Endothelial cell (in vitro differentiated cells): ENCODE measurements around the gene TAS1R2. TPM values are rescaled to one million over a fixed set of nuclear protein-coding genes. Genes with fewer than 3 reads are reported as not detected.
"Not testable (repeated sequence)": the region's sequence is repeated elsewhere in the genome, so short reads cannot be mapped to it uniquely, and the experiment has no call there.

Source experiments
- DNase-seq: peaks from one replicate; pipeline ENCODE4 v3.0.0; 2021; ENCODE audit warnings: low spot score
- H3K27ac Mint-ChIP-seq: one replicate; pipeline ENCODE4 v1.8.0; 2021; ENCODE audit warnings: mixed read lengths, inconsistent platforms; ENCODE audit not compliant: unreplicated experiment
- H3K27me3 Mint-ChIP-seq: one replicate; pipeline ENCODE4 v1.8.0; 2021; ENCODE audit warnings: mild to moderate bottlenecking, moderate library complexity, mixed read lengths, inconsistent platforms; ENCODE audit not compliant: unreplicated experiment
- H3K36me3 Mint-ChIP-seq: one replicate; pipeline ENCODE4 v1.8.0; 2021; ENCODE audit warnings: mild to moderate bottlenecking, low read depth, mixed read lengths, inconsistent platforms; ENCODE audit not compliant: unreplicated experiment
- H3K4me1 Mint-ChIP-seq: one replicate; pipeline ENCODE4 v1.8.0; 2021; ENCODE audit warnings: mild to moderate bottlenecking, mixed read lengths, inconsistent platforms; ENCODE audit not compliant: unreplicated experiment
- H3K4me3 Mint-ChIP-seq: one replicate; pipeline ENCODE4 v1.8.0; 2021; ENCODE audit warnings: mild to moderate bottlenecking, mixed read lengths, inconsistent platforms; ENCODE audit not compliant: unreplicated experiment
- H3K9me3 Mint-ChIP-seq: one replicate; pipeline ENCODE4 v1.8.0; 2021; ENCODE audit warnings: mixed read lengths, inconsistent platforms; ENCODE audit not compliant: unreplicated experiment
- CTCF ChIP-seq: fragments of 200-600 bp; sonication (generic); IDR thresholded peaks from one replicate; pipeline ENCODE4 v1.5.0; 2021; ENCODE audit warnings: antibody characterized with exemption; ENCODE audit not compliant: unreplicated experiment
- total RNA-seq: library from RNA; stranded (reverse); fragmentation: NEBNext Ultra II Directional; extraction: Animal tissue kit (Norgen Biotek cat#: 25700); gene quantifications from one replicate; pipeline ENCODE4 v1.2.1, GENCODE V29; 2021; ENCODE audit not compliant: unreplicated experiment

Gene TAS1R2
- total RNA-seq, 1 donor from 2014 or later, result not detected

- TF ChIP-seq CTCF, result no peak
- DNase-seq, result no peak
- Mint-ChIP-seq H3K27ac (no peak overlapping the region), H3K4me1 (peaks cover 5% of the 10 kb centered on the region), H3K36me3 (no peaks in the 10 kb centered on the region), H3K27me3 (peaks cover 1% of the 10 kb centered on the region), H3K9me3 (no peaks in the 10 kb centered on the region), H3K4me3 (no peak overlapping the region)
Measured at GRCh38 chr1:18840145-18840544, 19.3 kb downstream of the TAS1R2 start.

GRCh38 chr1:18836654-18837053 lies 22.8 kb downstream of the TAS1R2 start:
- DNase-seq, result no peak
- Mint-ChIP-seq H3K27ac (no peak overlapping the region), H3K27me3 (peaks cover 1% of the 10 kb centered on the region), H3K4me1 (peaks cover 5% of the 10 kb centered on the region), H3K4me3 (no peak overlapping the region), H3K36me3 (no peaks in the 10 kb centered on the region), H3K9me3 (no peaks in the 10 kb centered on the region)
- TF ChIP-seq CTCF, result no peak

- H3K4me3 Mint-ChIP-seq, H3K9me3 Mint-ChIP-seq, H3K27ac Mint-ChIP-seq, H3K4me1 Mint-ChIP-seq, DNase-seq, H3K27me3 Mint-ChIP-seq, H3K36me3 Mint-ChIP-seq: not testable (repeated sequence)
Measured at GRCh38 chr1:18832319-18832718, 27.1 kb downstream of the TAS1R2 start.

DNA sequence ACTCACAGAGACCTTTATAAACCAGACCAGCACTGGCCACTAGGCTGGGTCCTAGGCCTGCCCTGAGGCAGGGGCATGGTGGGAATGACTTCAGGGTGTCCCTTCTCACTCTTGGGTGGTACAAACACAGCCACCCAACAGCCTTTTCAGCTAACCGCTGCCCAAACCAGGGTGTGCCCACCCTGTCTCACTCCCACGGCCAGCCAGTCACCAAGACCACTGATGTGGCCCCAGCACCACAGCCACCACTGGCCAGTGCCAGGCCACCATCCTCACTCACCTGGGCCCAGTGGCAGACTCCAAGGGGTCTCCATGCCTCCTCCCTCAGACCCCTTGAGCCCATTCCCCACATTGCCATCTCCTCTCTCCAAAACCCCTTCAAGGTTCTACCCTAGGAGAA lies 27.8 kb downstream of the TAS1R2 start:
- DNase-seq, result no peak
- H3K4me1 Mint-ChIP-seq, result no peaks in the 10 kb centered on the region
- H3K4me3 Mint-ChIP-seq, result no peak overlapping the region
- H3K36me3 Mint-ChIP-seq, result peaks cover 8% of the 10 kb centered on the region
- no peak overlapping the region for H3K27ac Mint-ChIP-seq
- peaks cover 4% of the 10 kb centered on the region for H3K27me3 Mint-ChIP-seq
- TF ChIP-seq CTCF, result no peak
- no peaks in the 10 kb centered on the region for H3K9me3 Mint-ChIP-seq

GRCh38 chr1:18830596-18830995 lies 28.9 kb downstream of the TAS1R2 start:
- H3K4me1 Mint-ChIP-seq, result no peaks in the 10 kb centered on the region
- TF ChIP-seq CTCF, result no peak

GRCh38 chr1:18829671-18830070 lies 29.8 kb downstream of the TAS1R2 start:
- no peak for TF ChIP-seq CTCF
- Mint-ChIP-seq H3K27me3 (peaks cover 7% of the 10 kb centered on the region), H3K4me1 (no peaks in the 10 kb centered on the region), H3K36me3 (peaks cover 13% of the 10 kb centered on the region), H3K9me3 (peaks cover 4% of the 10 kb centered on the region), H3K27ac (no peak overlapping the region), H3K4me3 (no peak overlapping the region)
- no peak for DNase-seq

More at GRCh38 chr1:18830596-18830995, 28.9 kb downstream of the TAS1R2 start:
- H3K27me3 Mint-ChIP-seq, result peaks cover 4% of the 10 kb centered on the region
- H3K4me3 Mint-ChIP-seq, result no peak overlapping the region
- H3K27ac Mint-ChIP-seq, result no peak overlapping the region
- peaks cover 12% of the 10 kb centered on the region for H3K36me3 Mint-ChIP-seq
- DNase-seq, result no peak
- H3K9me3 Mint-ChIP-seq, result peaks cover 4% of the 10 kb centered on the region
